Psoas muscle (tissue), 8 donors: ENCODE measurements around the gene PHTF1. TPM values are rescaled to one million over a fixed set of nuclear protein-coding genes. Genes with fewer than 3 reads are reported as not detected.
"Not testable (repeated sequence)": the region's sequence is repeated elsewhere in the genome, so short reads cannot be mapped to it uniquely, and the experiment has no call there.

Experiments
- ATAC-seq, 4 donors: fragments of 200-7000 bp; cut with Tn5 transposase; one replicate each; pipeline ENCODE4 v1.9.1; 2020; ENCODE audit warnings: moderate library complexity in 3 of 4, mild to moderate bottlenecking in 2 of 4
- DNase-seq, 2 donors: peaks; one replicate each; pipeline ENCODE4 v3.0.0-alpha.2; 2020
- H3K27ac ChIP-seq: fragments of 200-600 bp; one replicate; pipeline ENCODE4 v1.8.0; 2022
- H3K27me3 ChIP-seq, 3 donors: fragments of 200-600 bp in 1 of 3; one replicate each; pipeline versions ENCODE4 v1.6.1 to v1.8.0; 2013 to 2022; ENCODE audit warnings: low read length in 2 of 3, mild to moderate bottlenecking in 2 of 3, moderate library complexity in 1 of 3; ENCODE audit not compliant: insufficient read depth in 3 of 3
- H3K36me3 ChIP-seq, 2 donors: fragments of 200-600 bp in 1 of 2; one replicate each; pipeline versions ENCODE4 v1.6.1 to v1.8.0; 2013 to 2022; ENCODE audit warnings: low read depth in 1 of 2, mild to moderate bottlenecking in 1 of 2, moderate library complexity in 1 of 2; ENCODE audit not compliant: insufficient read depth in 1 of 2
- H3K4me1 ChIP-seq: fragments of 200-600 bp; one replicate; pipeline ENCODE4 v1.8.0; 2022
- H3K4me3 ChIP-seq: fragments of 200-600 bp; one replicate; pipeline ENCODE4 v1.8.0; 2022; ENCODE audit warnings: mild to moderate bottlenecking
- H3K9me3 ChIP-seq: fragments of 200-600 bp; one replicate; pipeline ENCODE4 v1.8.0; 2022
- WGBS, 3 donors: extraction: QIAGEN DNeasy Blood & Tissue Kit; methylation state at CpG; one replicate each; pipeline versions ENCODE4 v1.1.6 to v1.1.7; 2013; 5-methylcytosine and 5-hydroxymethylcytosine counted together
- intact Hi-C, 2 donors: fragments of 100-400 bp; cut with DNase I; formaldehyde crosslinking; loops; one replicate each; pipeline versions ENCODE4 v1.11.0 to v1.14.2; 2022
- polyA plus RNA-seq, 3 donors: library from polyadenylated mRNA; stranded (reverse); fragments of 200-250 nt; gene quantifications; one replicate each; pipeline ENCODE4 v1.2.3, GENCODE V29; 2013
- total RNA-seq, 4 donors: library from RNA; stranded (reverse); fragmentation: NEBNext Ultra II Directional in 2 of 4; extraction: Animal tissue kit (Norgen Biotek cat#: 25700) in 2 of 4; gene quantifications; one replicate each; pipeline versions ENCODE4 v1.2.1 to v1.2.4, GENCODE V29; 2021 to 2023
- TF ChIP-seq, protein P1 (sequence below): fragments of 200-600 bp; IDR thresholded peaks from one replicate; pipeline ENCODE4 v1.8.0; 2022; ENCODE audit warnings: antibody characterized with exemption
- donor health status: healthy with polysubstance abuse.
- donor health status: DM: no; HTN: no; CAD: no; lungs with moderate emphysema.
- donor health status: Bipolar disorder and iron deficiency.
- donor health status: healthy.
- donor health status: DM: yes; HTN: yes; CAD: no.
- donor health status: DM: no; HTN: no; CAD: no.
- donor health status: DM: no; HTN: no; CAD: no.
- donor health status: DM: yes; HTN: yes; CAD: no.

PHTF1 gene
- total and polyA plus RNA-seq, 7 donors: 6.0 to 14.0 (median 9.4) TPM

DNA sequence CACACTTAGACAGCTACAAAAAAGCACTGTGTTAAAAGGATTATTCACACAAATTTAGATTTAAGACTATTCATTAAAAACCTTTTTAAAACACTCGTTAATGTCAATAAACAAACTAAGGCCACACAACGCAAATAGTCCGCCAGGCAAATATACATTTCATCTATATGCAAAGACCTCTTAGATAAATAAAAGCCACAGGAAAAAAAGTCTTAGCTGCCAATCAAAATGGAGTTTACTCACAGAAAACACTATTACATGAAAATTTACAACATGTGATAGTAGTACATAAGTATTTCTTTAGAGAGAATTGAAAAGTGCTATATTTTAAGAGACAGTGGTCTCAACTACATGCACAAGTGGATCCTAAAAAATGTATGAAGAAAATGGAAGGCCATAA, 2.7 kb upstream of the PHTF1 start:
- Histone ChIP-seq H3K4me1 (peaks cover 8% of the 10 kb centered on the region), H3K4me3 (no peak overlapping the region), H3K9me3 (no peaks in the 10 kb centered on the region), H3K27ac (no peak overlapping the region), H3K27me3 (no peaks in the 10 kb centered on the region), H3K36me3 (peaks cover 2 to 29% of the 10 kb centered on the region in 2 donors)
- 76 to 87% (median 80%) methylated on average over 3 of the region's 3 CpGs for WGBS, 3 donors
- DNase-seq: no peak
- TF ChIP-seq, protein P1, sequence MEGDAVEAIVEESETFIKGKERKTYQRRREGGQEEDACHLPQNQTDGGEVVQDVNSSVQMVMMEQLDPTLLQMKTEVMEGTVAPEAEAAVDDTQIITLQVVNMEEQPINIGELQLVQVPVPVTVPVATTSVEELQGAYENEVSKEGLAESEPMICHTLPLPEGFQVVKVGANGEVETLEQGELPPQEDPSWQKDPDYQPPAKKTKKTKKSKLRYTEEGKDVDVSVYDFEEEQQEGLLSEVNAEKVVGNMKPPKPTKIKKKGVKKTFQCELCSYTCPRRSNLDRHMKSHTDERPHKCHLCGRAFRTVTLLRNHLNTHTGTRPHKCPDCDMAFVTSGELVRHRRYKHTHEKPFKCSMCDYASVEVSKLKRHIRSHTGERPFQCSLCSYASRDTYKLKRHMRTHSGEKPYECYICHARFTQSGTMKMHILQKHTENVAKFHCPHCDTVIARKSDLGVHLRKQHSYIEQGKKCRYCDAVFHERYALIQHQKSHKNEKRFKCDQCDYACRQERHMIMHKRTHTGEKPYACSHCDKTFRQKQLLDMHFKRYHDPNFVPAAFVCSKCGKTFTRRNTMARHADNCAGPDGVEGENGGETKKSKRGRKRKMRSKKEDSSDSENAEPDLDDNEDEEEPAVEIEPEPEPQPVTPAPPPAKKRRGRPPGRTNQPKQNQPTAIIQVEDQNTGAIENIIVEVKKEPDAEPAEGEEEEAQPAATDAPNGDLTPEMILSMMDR: no peak
- intact Hi-C loops: loop anchor here in 1 of 2 donors (5.0 kb wide), 1 partner anchor 50 kb away; the partner anchor contains the start of gene RSBN1
- no peak for ATAC-seq

DNA sequence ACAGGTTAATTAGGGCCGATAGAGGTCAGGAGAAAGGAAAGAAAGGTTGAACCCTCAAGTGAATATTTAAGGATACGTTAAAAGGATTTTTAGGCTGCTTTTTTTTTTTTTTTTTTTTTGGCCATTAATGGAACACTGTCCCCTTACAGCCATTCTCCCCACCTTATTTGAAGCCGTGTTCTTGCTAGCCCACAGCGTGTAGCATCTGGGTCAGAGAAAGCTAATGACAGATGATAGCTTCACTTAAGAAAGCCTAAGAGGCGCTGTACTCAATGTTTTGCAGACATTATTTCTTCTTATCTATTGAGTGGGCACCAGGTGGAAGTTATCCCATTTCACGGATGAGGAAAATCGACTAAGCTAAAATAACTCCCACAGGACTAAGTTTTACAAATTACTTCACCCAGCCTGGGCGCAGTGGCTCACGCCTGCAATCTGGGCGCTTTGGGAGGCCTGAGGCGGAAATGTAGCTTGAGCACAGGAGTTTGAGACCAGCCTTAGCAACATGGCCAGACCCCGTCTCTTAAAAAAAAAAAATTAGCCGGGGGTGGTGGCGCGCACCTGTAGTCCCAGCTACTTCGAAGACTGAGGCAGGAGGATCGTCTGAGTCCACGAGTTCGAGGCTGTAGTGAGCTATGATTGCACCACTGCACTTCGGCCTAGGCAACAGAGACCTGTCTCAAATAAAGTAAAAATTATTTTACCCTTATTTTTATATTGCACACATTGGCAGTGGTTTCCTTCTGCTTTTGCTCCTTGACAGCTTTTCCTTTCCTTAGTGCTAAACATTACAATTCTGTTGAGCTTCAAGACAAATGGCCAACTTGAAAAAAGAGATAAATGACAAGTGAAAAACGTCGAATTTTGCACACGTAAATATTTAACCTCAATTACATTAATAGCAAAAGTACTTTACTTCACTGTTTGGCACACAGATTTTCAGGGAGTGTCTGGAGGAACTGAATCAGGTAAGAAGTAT, 1.1 kb upstream of the PHTF1 start:
- DNase-seq (no peak), ATAC-seq (no peak)
- no peaks in the 10 kb centered on the region for H3K27me3 ChIP-seq
- H3K4me3 ChIP-seq: peak overlapping the region; percentile 84
- intact Hi-C loops: loop anchor here in 1 of 2 donors (5.0 kb wide), 1 partner anchor 52 kb away; the partner anchor contains the start of gene RSBN1
- no peaks in the 10 kb centered on the region for H3K9me3 ChIP-seq
- peaks cover 0 to 22% of the 10 kb centered on the region in 2 donors for H3K36me3 ChIP-seq
- TF ChIP-seq, protein P1: no peak
- peaks cover 8% of the 10 kb centered on the region for H3K4me1 ChIP-seq
- 74 to 79% (median 77%) methylated on average over 23 of the region's 23 CpGs for WGBS, 3 donors
- peak overlapping the region; percentile 86 for H3K27ac ChIP-seq

DNA sequence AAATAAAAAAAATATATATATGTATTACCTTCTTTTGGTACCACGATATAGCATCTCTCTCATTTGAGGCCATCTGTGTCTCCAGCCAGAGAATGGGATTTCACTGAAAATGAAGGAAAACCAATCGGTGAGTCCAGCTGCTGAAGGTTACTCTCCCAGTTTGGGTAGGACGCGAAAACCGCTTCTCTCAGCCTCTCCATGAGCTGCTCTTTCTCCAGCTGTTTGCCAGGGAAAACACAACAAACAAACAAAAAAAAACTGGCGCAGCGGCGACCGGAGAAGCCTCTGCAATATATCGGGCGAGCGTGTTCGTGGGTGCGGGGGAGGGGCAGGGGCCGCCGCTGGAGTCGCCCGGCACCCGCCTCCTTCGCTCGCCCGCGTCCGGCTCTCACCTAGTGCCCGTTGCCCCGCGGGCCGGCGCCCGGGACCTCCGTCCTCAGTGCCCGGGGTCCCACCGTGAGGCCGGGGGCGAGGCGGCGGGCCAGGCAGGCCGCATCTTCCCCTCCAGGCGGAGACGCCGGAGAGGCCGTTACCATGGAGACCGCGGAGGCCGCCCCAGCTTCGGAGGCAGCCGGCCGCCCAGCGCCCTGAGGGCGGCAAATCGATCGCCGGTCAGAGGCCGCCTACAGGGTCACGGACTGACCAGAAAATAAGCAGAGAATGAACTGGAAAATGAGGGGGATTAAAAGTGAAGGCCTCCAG, 504 bp downstream of the PHTF1 start:
- TF ChIP-seq, protein P1: no peak
- Histone ChIP-seq H3K36me3 (peaks cover 0 to 19% of the 10 kb centered on the region in 2 donors), H3K4me3 (peak overlapping the region; percentile 84), H3K9me3 (no peaks in the 10 kb centered on the region), H3K4me1 (peaks cover 8% of the 10 kb centered on the region), H3K27me3 (no peaks in the 10 kb centered on the region), H3K27ac (peak overlapping the region; percentile 86)
- intact Hi-C loops: loop anchor here (1.0 to 10.0 kb wide), 4 partner anchors 24 to 149 kb away; partner anchors contain the start of genes DCLRE1B (in 2 of the 2), AP4B1 (in 1 of the 2) and RSBN1 (in 1 of the 2)
- 0 to 1% (median 0%) methylated on average over 48 to 55 of the region's 55 CpGs for WGBS, 3 donors
- ATAC-seq (peak; percentile 76 to 82 (median 79)), DNase-seq (peak; percentile 69 to 82)

DNA sequence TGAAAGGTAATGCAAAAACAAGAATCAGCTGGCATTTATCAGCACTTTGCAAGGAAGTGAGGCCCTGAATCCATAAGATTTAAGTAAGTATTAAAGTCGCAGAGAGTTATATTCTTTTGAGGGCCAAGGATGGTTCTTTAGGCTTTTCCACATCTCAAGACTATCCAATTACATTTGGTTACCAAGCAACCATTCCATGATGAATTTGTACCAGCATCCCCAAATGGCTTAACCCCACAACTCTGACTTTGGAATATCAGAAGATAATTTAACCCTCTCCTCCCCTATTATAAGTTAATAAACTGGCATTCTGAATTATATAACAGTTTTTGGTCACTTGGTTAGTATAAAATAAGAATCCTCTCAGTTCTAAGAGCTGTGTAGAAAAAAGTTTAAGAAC, 2.8 kb downstream of the PHTF1 start:
- TF ChIP-seq, protein P1: no peak
- H3K27ac ChIP-seq: no peak overlapping the region
- no peak overlapping the region for H3K4me3 ChIP-seq
- ATAC-seq (no peak), DNase-seq (no peak)
- H3K4me1 ChIP-seq: peaks cover 8% of the 10 kb centered on the region
- intact Hi-C loops: loop anchor here (5.0 to 10.0 kb wide), 3 partner anchors 56 to 151 kb away; partner anchors contain the start of genes DCLRE1B (in 2 of the 2), AP4B1 (in 1 of the 2) and RSBN1 (in 1 of the 2)
- peaks cover 0 to 24% of the 10 kb centered on the region in 2 donors for H3K36me3 ChIP-seq
- no peaks in the 10 kb centered on the region for H3K27me3 ChIP-seq
- WGBS, 3 donors: 77 to 90% (median 77%) methylated on average over 1 of the region's 1 CpG
- no peaks in the 10 kb centered on the region for H3K9me3 ChIP-seq

DNA sequence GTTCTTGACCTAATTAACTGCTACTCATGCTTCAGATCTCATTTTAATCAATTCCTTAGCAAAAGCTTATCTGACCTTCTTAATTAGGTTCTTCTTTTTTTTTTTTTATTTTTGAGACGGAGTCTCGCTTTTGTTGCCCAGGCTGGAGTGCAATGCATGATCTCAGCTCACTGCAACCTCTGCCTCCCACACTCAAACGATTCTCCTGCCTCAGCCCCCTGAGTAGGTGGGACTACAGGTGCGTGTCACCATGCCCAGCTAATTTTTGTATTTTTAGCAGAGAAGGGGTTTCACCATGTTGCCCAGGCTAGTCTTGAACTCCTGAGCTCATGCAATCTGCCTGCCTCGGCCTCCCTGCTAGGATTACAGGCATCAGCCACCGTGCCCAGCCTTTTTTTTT, 6.0 kb downstream of the PHTF1 start:
- peaks cover 0 to 42% of the 10 kb centered on the region in 2 donors for H3K36me3 ChIP-seq
- H3K4me3 ChIP-seq: not testable (repeated sequence)

More for the DNA sequence above, 6.0 kb downstream of the PHTF1 start:
- not testable (repeated sequence) for H3K27ac ChIP-seq, H3K27me3 ChIP-seq, DNase-seq, ATAC-seq, H3K4me1 ChIP-seq, H3K9me3 ChIP-seq
- intact Hi-C loops: loop anchor here in 1 of 2 donors (10.0 kb wide), 1 partner anchor 151 kb away; the partner anchor contains the start of genes AP4B1 and DCLRE1B
- WGBS, 3 donors: 92 to 96% (median 94%) methylated on average over 6 of the region's 6 CpGs
